Measurements from ENCODE around the gene PCDH12.

The PCDH12 gene

DNA sequence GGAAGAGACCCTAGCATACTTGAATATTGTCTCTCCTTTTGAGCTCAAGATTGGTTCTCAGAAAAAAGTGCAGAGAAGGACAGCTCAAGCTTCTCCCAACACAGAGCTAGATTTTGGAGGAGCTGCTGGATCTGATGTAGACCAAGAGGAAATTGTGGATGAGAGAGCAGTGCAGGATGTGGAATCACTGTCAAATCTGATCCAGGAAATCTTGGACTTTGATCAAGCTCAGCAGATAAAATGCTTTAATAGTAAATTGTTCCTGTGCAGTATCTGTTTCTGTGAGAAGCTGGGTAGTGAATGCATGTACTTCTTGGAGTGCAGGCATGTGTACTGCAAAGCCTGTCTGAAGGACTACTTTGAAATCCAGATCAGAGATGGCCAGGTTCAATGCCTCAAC lies 20.4 kb upstream of the PCDH12 start:
- no peak for TF ChIP-seq GATA3 (IDR thresholded peaks at IDR 0.05; ENCODE audit: low read depth, low read length)
- no peak for TF ChIP-seq GATA2 (IDR thresholded peaks at IDR 0.05; ENCODE audit: low read depth, low read length)

DNA sequence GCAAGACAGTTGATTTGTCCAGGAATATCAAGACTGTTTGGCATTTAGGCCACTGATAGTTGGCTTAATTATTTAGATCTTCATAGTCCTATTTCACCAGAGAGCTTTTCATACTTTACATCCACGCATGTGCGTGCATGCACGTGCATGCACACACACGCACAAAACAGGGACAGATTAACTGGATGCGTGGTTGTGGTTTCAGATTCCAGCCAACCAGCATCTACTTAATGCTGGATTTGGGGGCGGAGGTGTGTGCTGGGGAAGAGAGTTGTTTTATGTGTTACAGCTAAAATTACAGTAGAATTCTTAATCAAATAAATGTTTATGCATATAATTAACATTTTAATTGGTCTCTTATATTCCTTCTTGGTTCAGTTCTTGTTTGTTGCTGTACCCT lies 18.2 kb upstream of the PCDH12 start:
- TF ChIP-seq GATA3 (IDR thresholded peaks at IDR 0.05; ENCODE audit: low read depth, low read length) (no peak), GATA2 (IDR thresholded peaks at IDR 0.05; ENCODE audit: low read depth, low read length) (no peak)

- TF ChIP-seq GATA3 (IDR thresholded peaks at IDR 0.05; ENCODE audit: low read depth, low read length) (no peak), GATA2 (IDR thresholded peaks at IDR 0.05; ENCODE audit: low read depth, low read length) (no peak)
Measured at GRCh38 chr5:141973871-141974595, 16.0 kb upstream of the PCDH12 start.

DNA sequence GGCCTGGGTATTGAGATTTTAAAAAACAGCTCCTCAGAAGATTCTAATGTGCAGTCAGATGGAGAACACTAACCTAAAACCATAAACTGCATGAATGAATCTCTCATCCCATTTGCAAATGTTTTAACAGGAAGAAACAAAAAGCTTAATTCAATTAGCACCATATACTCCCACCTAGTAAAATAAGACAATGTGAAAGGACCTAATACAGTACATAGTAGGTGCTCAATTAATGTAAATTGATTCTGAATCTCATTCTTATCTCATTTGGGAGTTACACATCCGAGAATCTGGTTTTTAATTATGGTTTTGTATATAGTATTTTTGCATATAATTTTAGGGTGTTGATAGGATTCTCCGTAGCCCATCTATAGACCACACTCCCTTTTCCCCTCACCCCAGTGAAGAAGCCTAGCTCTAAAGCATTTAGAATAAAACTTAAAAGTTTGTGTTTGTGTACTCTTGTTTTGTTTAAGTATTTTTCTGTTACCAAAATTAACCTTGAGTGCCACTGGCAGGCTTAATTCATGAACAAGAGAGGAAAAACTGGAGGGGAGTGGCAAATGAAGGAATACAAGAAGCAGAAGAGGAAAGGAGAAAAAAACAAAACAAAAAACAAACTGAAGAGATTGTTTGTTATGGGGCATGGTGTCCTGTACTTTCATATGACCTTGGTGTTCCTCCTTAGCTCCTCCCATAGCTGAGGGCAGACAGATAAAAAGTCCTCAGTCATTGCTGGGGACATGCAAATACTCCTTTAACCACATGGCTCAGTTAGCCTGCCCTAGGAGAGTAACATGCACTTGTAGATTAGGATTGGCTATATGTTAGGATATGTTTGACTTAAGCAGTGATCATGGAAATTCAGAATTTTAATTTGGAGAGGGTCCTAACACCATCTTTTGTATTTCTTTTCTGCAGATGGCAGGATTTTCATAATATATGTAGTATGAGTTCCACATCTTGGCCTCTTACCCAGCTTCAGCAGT lies 12.1 kb upstream of the PCDH12 start:
- TF ChIP-seq GATA3 (IDR thresholded peaks at IDR 0.05; ENCODE audit: low read depth, low read length) (no peak), GATA2 (IDR thresholded peaks at IDR 0.05; ENCODE audit: low read depth, low read length) (no peak)

GRCh38 chr5:141968914-141969608 lies 11.1 kb upstream of the PCDH12 start, which contains the start of gene RNF14:
Gene RNF14, plus strand, starts transcription at chr5:141969105. Its CDS starts 4,484 bp downstream, at chr5:141973589.
- TF ChIP-seq GATA2 (IDR thresholded peaks at IDR 0.05; ENCODE audit: low read depth, low read length) (no peak), GATA3 (IDR thresholded peaks at IDR 0.05; ENCODE audit: low read depth, low read length) (no peak)

DNA sequence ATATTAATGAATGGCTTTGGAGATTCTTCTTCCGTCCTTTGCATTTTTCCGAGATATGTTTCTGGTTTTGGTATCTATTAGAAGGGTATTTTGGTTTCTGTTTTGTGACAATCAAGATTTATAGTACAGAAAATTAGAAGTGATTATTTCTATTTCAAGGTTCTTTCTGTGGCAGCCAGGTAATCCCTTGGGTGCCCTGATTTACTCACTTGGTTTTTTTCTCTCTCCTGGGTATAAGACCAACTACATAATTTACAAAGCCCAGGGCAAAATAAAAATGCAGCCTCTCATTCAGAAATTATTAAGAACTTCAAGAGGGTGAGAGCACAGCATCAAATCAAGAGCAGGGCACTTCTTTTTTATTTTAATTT lies 8.9 kb upstream of the PCDH12 start:
- TF ChIP-seq GATA3 (IDR thresholded peaks at IDR 0.05; ENCODE audit: low read depth, low read length) (no peak), GATA2 (IDR thresholded peaks at IDR 0.05; ENCODE audit: low read depth, low read length) (no peak)

DNA sequence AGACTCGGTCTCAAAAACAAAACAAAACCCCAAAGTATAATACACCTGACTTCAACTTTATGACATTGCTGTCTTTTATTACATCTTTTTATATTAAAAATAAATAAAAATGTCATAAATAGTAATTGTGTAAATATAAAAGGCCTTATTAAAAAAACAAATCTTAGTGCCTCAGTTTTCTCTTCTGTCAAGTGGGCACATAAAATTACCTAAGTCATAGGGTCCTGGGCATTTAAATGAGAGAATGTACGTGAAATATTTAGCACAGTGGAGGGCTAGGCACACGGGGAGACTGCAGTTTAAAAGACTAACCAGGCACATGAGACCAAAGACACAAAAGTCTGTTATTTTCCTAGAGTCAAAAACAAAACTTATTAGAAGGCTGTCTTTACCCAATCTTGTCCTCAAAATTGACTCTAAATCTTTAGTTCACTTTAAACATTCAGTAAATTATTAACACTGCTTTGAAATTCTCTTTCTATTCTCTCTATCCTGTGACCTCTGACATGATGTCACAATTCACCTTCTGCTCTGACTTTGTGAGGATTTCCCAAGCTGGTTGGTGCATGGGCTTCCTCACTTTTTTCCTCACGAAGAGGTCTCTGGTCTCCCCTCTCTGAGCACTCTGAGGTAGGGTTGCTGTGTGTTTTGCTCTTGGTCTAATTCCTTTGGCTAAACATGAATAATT lies 8.4 kb upstream of the PCDH12 start:
- TF ChIP-seq GATA3 (IDR thresholded peaks at IDR 0.05; ENCODE audit: low read depth, low read length) (no peak), GATA2 (IDR thresholded peaks at IDR 0.05; ENCODE audit: low read depth, low read length) (no peak)

DNA sequence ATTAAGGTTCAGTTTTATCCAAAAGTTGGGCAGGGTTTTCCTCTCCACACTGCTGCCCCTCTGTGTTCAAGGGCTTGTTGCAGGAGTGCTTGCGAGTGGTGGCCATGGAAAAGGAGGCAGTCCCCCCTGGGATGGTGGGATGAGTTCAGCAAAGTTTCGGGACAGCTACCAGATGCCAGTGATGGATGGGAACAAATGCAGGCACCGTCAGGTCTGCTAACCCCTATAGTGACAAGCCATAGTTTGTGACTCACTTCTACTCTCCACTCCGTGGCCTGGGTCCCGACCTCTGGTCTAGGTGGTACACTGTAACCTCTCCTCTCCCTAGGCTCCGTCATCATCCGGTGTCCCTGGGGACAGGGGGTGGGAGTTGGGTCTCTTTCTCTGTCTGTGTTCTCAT lies 7.1 kb upstream of the PCDH12 start:
- TF ChIP-seq GATA3 (IDR thresholded peaks at IDR 0.05; ENCODE audit: low read depth, low read length) (no peak), GATA2 (IDR thresholded peaks at IDR 0.05; ENCODE audit: low read depth, low read length) (no peak)

- no peak for TF ChIP-seq GATA2 (IDR thresholded peaks at IDR 0.05; ENCODE audit: low read depth, low read length)
- TF ChIP-seq GATA3 (IDR thresholded peaks at IDR 0.05; ENCODE audit: low read depth, low read length): no peak
Measured at GRCh38 chr5:141963701-141964100, 5.7 kb upstream of the PCDH12 start.

DNA sequence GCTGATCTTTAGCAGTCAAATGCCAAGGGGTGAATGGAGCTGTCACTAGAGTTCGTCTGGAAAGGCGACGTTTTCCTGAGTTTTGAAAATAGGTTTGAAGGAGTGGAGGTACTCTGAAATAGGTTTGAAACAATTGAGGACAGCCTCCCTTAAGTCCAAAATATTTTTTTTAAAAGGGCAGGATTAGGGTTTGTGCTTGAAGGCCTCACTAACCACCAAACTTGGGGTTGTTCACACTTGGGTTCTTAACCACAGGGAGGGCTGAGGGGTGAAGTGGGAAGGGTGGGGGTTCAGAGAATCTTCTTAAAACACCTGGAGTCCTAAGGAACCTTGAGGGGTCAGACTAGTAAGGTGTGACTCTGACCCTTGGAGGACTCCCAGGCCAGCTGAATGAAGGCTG lies 3.5 kb upstream of the PCDH12 start:
- TF ChIP-seq GATA3 (IDR thresholded peaks at IDR 0.05; ENCODE audit: low read depth, low read length): no peak
- no peak for TF ChIP-seq GATA2 (IDR thresholded peaks at IDR 0.05; ENCODE audit: low read depth, low read length)

GRCh38 chr5:141960449-141961323 lies 2.7 kb upstream of the PCDH12 start:
- no peak for TF ChIP-seq GATA2 (IDR thresholded peaks at IDR 0.05; ENCODE audit: low read depth, low read length)
- no peak for TF ChIP-seq GATA3 (IDR thresholded peaks at IDR 0.05; ENCODE audit: low read depth, low read length)

DNA sequence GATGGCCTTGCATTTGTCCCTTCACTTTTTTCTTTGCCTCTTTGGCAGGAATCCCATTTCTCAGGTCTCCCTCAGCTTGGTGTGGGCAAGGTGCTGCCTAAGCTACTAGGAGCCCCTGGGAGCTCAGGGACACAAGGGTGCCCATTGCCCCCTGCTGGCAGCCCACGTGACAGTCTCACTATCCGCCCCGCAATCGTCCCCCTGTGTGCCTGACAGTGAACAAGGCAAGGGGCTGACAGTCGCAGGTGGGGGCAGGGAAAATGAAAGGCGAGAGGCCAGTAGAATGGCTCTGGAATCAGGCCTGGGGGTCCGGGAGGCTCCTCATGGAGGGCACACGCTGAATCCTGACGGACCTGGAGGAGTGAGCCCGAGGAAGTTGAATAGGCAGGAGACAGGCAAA lies 2.0 kb upstream of the PCDH12 start:
- TF ChIP-seq GATA3 (IDR thresholded peaks at IDR 0.05; ENCODE audit: low read depth, low read length): no peak
- TF ChIP-seq GATA2 (IDR thresholded peaks at IDR 0.05; ENCODE audit: low read depth, low read length): no peak

Data from SH-SY5Y (cell line).